Adipocyte (in vitro differentiated cells): ENCODE measurements around the gene MARCHF10.
"Not testable (repeated sequence)": the region's sequence is repeated elsewhere in the genome, so short reads cannot be mapped to it uniquely, and the experiment has no call there.

ENCODE experiments used
- DNase-seq: peaks from one replicate; pipeline ENCODE4 v3.0.0-alpha.2; 2015; ENCODE audit warnings: low read depth
- H3K27me3 ChIP-seq: replicated peaks from 2 replicates; pipeline ENCODE4 v1.7.0; 2013; ENCODE audit warnings: mild to moderate bottlenecking, low read length, moderate library complexity; ENCODE audit not compliant: control insufficient read depth, insufficient read depth
- H3K36me3 ChIP-seq: 2 replicates; pipeline ENCODE4 v1.7.0; 2013; ENCODE audit warnings: low read length, mild to moderate bottlenecking, moderate library complexity; ENCODE audit not compliant: control insufficient read depth, insufficient read depth, severe bottlenecking
- H3K4me1 ChIP-seq: 2 replicates; pipeline ENCODE4 v1.7.0; 2013; ENCODE audit warnings: mild to moderate bottlenecking, low read length, moderate library complexity; ENCODE audit not compliant: control insufficient read depth, insufficient read depth
- H3K4me3 ChIP-seq: 2 replicates; pipeline ENCODE4 v1.7.0; 2013; ENCODE audit warnings: mild to moderate bottlenecking, low read length, moderate library complexity
- H3K9ac ChIP-seq: 2 replicates; pipeline ENCODE4 v1.7.0; 2013; ENCODE audit warnings: mild to moderate bottlenecking, low read length, moderate library complexity
- H3K9me3 ChIP-seq: 2 replicates; pipeline ENCODE4 v1.7.0; 2013; ENCODE audit warnings: mild to moderate bottlenecking, low read length, moderate library complexity; ENCODE audit not compliant: control insufficient read depth

MARCHF10 gene

GRCh38 chr17:62797959-62798358 lies 10.2 kb downstream of the MARCHF10 start:
- no peaks in the 10 kb centered on the region for H3K9me3 ChIP-seq
- H3K9ac ChIP-seq, result no peak overlapping the region

GRCh38 chr17:62796291-62796690 lies 11.8 kb downstream of the MARCHF10 start:
- H3K4me3 ChIP-seq, result no peak overlapping the region
- H3K36me3 ChIP-seq, result no peaks in the 10 kb centered on the region
- peaks cover 9% of the 10 kb centered on the region for H3K27me3 ChIP-seq
- H3K4me1 ChIP-seq, result peaks cover 9% of the 10 kb centered on the region
- no peak for DNase-seq
- no peak overlapping the region for H3K9ac ChIP-seq
- H3K9me3 ChIP-seq, result no peaks in the 10 kb centered on the region

More at GRCh38 chr17:62797959-62798358, 10.2 kb downstream of the MARCHF10 start:
- DNase-seq, result no peak
- Histone ChIP-seq H3K4me1 (no peaks in the 10 kb centered on the region), H3K27me3 (peaks cover 20% of the 10 kb centered on the region), H3K4me3 (no peak overlapping the region), H3K36me3 (no peaks in the 10 kb centered on the region)

GRCh38 chr17:62794666-62794971 lies 13.5 kb downstream of the MARCHF10 start:
- Histone ChIP-seq H3K27me3 (no peaks in the 10 kb centered on the region), H3K9ac (no peak overlapping the region), H3K4me1 (peaks cover 13% of the 10 kb centered on the region), H3K4me3 (no peak overlapping the region), H3K36me3 (no peaks in the 10 kb centered on the region), H3K9me3 (no peaks in the 10 kb centered on the region)
- DNase-seq, result no peak

GRCh38 chr17:62793919-62794665 lies 14.0 kb downstream of the MARCHF10 start:
- no peak for DNase-seq
- Histone ChIP-seq H3K4me3 (no peak overlapping the region), H3K4me1 (peaks cover 13% of the 10 kb centered on the region), H3K36me3 (no peaks in the 10 kb centered on the region), H3K9me3 (no peaks in the 10 kb centered on the region), H3K27me3 (no peaks in the 10 kb centered on the region), H3K9ac (no peak overlapping the region)

GRCh38 chr17:62792447-62792800 lies 15.7 kb downstream of the MARCHF10 start:
- DNase-seq, result no peak

GRCh38 chr17:62791767-62792446 lies 16.2 kb downstream of the MARCHF10 start:
- H3K36me3 ChIP-seq, result no peaks in the 10 kb centered on the region
- H3K4me1 ChIP-seq, result peaks cover 13% of the 10 kb centered on the region
- H3K27me3 ChIP-seq, result no peaks in the 10 kb centered on the region
- H3K9me3 ChIP-seq, result no peaks in the 10 kb centered on the region
- peak overlapping the region; percentile 40 for H3K9ac ChIP-seq
- DNase-seq, result peak; percentile 87
- no peak overlapping the region for H3K4me3 ChIP-seq

More at GRCh38 chr17:62792447-62792800, 15.7 kb downstream of the MARCHF10 start:
- no peak overlapping the region for H3K9ac ChIP-seq
- no peaks in the 10 kb centered on the region for H3K36me3 ChIP-seq
- H3K27me3 ChIP-seq, result no peaks in the 10 kb centered on the region
- no peak overlapping the region for H3K4me3 ChIP-seq
- H3K4me1 ChIP-seq, result peaks cover 13% of the 10 kb centered on the region
- no peaks in the 10 kb centered on the region for H3K9me3 ChIP-seq

GRCh38 chr17:62791235-62791734 lies 16.8 kb downstream of the MARCHF10 start:
- DNase-seq, result peak; percentile 86

GRCh38 chr17:62790564-62790986 lies 17.5 kb downstream of the MARCHF10 start:
- Histone ChIP-seq H3K4me1 (peaks cover 13% of the 10 kb centered on the region), H3K27me3 (no peaks in the 10 kb centered on the region), H3K9ac (no peak overlapping the region), H3K36me3 (no peaks in the 10 kb centered on the region), H3K9me3 (no peaks in the 10 kb centered on the region), H3K4me3 (no peak overlapping the region)
- DNase-seq, result peak; percentile 90

More at GRCh38 chr17:62791235-62791734, 16.8 kb downstream of the MARCHF10 start:
- peak overlapping the region; percentile 40 for H3K9ac ChIP-seq
- no peaks in the 10 kb centered on the region for H3K27me3 ChIP-seq
- H3K4me1 ChIP-seq, result peaks cover 13% of the 10 kb centered on the region
- no peaks in the 10 kb centered on the region for H3K9me3 ChIP-seq
- H3K36me3 ChIP-seq, result no peaks in the 10 kb centered on the region
- no peak overlapping the region for H3K4me3 ChIP-seq

GRCh38 chr17:62787366-62787765 lies 20.7 kb downstream of the MARCHF10 start:
- no peaks in the 10 kb centered on the region for H3K36me3 ChIP-seq
- H3K9me3 ChIP-seq, result no peaks in the 10 kb centered on the region
- H3K4me1 ChIP-seq, result peaks cover 17% of the 10 kb centered on the region
- no peak overlapping the region for H3K9ac ChIP-seq
- no peaks in the 10 kb centered on the region for H3K27me3 ChIP-seq
- DNase-seq, result peak; percentile 45
- no peak overlapping the region for H3K4me3 ChIP-seq

- H3K4me1 ChIP-seq, result peaks cover 19% of the 10 kb centered on the region
- no peak overlapping the region for H3K9ac ChIP-seq
- no peaks in the 10 kb centered on the region for H3K36me3 ChIP-seq
- no peaks in the 10 kb centered on the region for H3K27me3 ChIP-seq
- H3K9me3 ChIP-seq, result no peaks in the 10 kb centered on the region
- no peak for DNase-seq
- no peak overlapping the region for H3K4me3 ChIP-seq
Observed at GRCh38 chr17:62786646-62787045, 21.5 kb downstream of the MARCHF10 start.

GRCh38 chr17:62785983-62786382 lies 22.1 kb downstream of the MARCHF10 start:
- H3K4me1 ChIP-seq, result peaks cover 20% of the 10 kb centered on the region
- H3K9me3 ChIP-seq, H3K4me3 ChIP-seq, H3K36me3 ChIP-seq, H3K9ac ChIP-seq, DNase-seq, H3K27me3 ChIP-seq: not testable (repeated sequence)
